GM12874 (cell line): Measurements from ENCODE around the gene KRT33B.
A peak's percentile ranks its signal among the peaks of the same experiment; 100 is the strongest.

ENCODE experiments used
- CTCF ChIP-seq: IDR thresholded peaks from 2 replicates; pipeline ENCODE4 v1.5.1; 2011; ENCODE audit warnings: low read depth, mild to moderate bottlenecking, control low read depth, low read length, moderate library complexity; ENCODE audit not compliant: insufficient read depth

The KRT33B gene

GRCh38 chr17:41333836-41334235 lies 35.8 kb downstream of the KRT33B start:
- no peak for TF ChIP-seq CTCF

- no peak for TF ChIP-seq CTCF
These were observed 36.5 kb downstream of the KRT33B start for GRCh38 chr17:41333098-41333497.

GRCh38 chr17:41332239-41332638 lies 37.4 kb downstream of the KRT33B start:
- no peak for TF ChIP-seq CTCF

GRCh38 chr17:41331606-41332005 lies 38.0 kb downstream of the KRT33B start:
- no peak for TF ChIP-seq CTCF

GRCh38 chr17:41329279-41329948 lies 40.2 kb downstream of the KRT33B start:
- peak; percentile 72 for TF ChIP-seq CTCF

- no peak for TF ChIP-seq CTCF
These were observed 41.4 kb downstream of the KRT33B start for GRCh38 chr17:41328207-41328606.

- no peak for TF ChIP-seq CTCF
These were observed 42.0 kb downstream of the KRT33B start for GRCh38 chr17:41327411-41328120.
